Activated CD4-positive, alpha-beta T cell treated with anti-CD3 and anti-CD28 coated beads for 1 hour (primary cell): ENCODE data around the gene CCR2.

Experiments
- DNase-seq: peaks from one replicate; pipeline ENCODE4 v3.0.0-alpha.2; 2020

The CCR2 gene

DNA sequence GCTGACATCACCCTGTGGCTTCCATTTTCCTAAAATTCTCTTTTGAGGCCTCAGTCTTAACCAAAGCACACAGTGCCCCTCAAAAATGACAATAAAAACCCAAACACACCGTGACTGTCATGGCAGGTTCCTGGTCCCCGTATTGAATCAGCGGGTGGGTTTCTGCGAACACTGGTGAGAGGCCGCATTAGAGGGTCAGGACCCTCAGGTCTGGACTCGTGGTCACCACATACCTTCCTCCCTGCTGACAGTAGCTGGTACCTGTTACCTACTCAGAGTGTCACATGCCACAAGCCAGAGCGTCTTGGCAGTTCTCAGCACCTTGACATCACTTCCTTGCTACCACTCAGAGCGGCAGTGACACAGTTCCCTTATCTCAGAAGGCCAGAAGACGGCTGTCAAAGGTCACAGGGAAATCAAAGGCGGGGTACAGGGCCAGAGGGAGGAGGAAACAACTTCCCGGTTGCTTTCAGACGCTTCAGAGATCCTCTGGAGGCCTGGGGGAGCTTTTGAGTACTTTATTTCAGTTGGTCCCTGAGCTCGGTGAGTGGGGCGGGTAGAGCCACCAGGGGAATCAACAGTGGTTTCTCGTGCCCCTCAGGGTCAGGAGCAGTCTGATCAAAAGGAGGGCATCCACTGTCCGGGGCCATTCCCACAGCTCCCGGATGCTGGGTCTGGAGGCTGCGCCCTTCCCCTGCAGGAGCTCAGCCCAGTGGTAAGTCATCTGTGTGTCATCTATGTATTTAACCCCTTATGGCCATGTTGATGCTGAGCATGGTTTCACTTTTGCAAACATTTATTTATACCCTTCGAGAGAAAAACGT lies 53.1 kb downstream of the CCR2 start, which contains the start of the genes CCR5AS and CCRL2:
TSS of gene CCR5AS (minus strand) at position 279 of the 824 bp plus-strand sequence.
TSS of gene CCRL2 (plus strand) at position 472 of the 824 bp plus-strand sequence. CDS start 821 bp downstream, outside the sequence.
- DNase-seq: no peak

DNA sequence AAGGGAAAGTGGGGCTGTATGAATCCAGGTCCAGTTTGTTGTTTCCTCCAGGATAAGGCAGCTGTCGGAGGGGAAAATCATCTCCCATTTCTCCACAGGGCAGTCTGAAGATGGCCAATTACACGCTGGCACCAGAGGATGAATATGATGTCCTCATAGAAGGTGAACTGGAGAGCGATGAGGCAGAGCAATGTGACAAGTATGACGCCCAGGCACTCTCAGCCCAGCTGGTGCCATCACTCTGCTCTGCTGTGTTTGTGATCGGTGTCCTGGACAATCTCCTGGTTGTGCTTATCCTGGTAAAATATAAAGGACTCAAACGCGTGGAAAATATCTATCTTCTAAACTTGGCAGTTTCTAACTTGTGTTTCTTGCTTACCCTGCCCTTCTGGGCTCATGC lies 54.1 kb downstream of the CCR2 start:
- DNase-seq: no peak

DNA sequence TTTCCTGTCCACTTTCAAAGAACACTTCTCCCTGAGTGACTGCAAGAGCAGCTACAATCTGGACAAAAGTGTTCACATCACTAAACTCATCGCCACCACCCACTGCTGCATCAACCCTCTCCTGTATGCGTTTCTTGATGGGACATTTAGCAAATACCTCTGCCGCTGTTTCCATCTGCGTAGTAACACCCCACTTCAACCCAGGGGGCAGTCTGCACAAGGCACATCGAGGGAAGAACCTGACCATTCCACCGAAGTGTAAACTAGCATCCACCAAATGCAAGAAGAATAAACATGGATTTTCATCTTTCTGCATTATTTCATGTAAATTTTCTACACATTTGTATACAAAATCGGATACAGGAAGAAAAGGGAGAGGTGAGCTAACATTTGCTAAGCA lies 54.9 kb downstream of the CCR2 start:
- DNase-seq: no peak

DNA sequence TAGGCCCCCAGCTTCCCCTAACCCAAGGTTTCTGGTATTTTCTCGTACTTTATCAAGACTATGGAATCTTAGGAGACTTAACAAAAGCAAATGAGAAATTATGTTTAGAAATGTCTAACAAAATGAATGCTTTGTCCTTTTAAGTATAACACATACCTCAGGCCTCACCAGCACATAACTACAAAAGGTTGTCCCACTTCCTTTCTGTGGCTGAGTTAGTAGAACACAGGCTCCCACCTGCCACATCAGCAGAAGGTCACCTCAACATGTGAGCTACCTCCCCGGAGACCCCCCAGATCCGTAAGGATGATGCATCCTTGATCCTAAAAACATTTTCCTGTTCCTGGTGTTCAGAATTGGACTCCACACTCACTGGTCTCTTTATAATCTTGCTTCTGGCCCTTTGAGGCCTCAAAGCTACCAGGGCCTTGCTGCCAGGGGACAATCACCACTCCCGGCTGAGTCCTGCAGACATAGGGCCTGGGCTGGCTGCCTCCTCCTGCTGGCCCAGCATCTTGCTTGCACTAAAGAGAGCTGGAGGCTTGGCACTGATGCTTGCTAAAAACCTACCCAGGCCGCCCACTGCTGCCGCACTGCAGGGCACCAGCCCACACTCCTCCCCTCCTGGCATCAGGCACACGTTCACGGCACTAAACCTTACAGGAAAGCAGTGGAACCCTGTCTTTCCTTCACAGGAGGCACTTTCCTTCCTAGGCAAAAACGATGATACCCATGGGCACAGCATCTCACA lies 56.0 kb downstream of the CCR2 start:
- DNase-seq: no peak
